Caco-2 (cell line): ENCODE data around the gene CHST7. TPM values are rescaled to one million over a fixed set of nuclear protein-coding genes. Genes with fewer than 3 reads are reported as not detected.
"Not testable (repeated sequence)": the region's sequence is repeated elsewhere in the genome, so short reads cannot be mapped to it uniquely, and the experiment has no call there.

Source experiments
- BruUV-seq: library from RNA; stranded (reverse); fragments of 400-500 nt; replicated peaks from 2 replicates; lab custom pipeline; 2021; lab: Mats Ljungman, UMichigan
- CTCF ChIA-PET: fragments of 300-600 bp; sonication (Branson Sonifier 250); formaldehyde crosslinking; loops from one replicate; lab custom pipeline; 2022; ENCODE audit warnings: antibody characterized with exemption; lab: Charles Lee
- POLR2A ChIA-PET: fragments of 300-600 bp; sonication (Branson Sonifier 250); formaldehyde crosslinking; loops from one replicate; lab custom pipeline; 2022; ENCODE audit warnings: antibody characterized with exemption; lab: Charles Lee
- DNase-seq, 2 experiments: peaks; one replicate each; pipeline versions ENCODE4 v3.0.0 to v3.0.0-alpha.2; 2020 to 2022
- H3K27me3 ChIP-seq: replicated peaks from 2 replicates; pipeline ENCODE4 v1.6.0; 2011; ENCODE audit warnings: low read length; ENCODE audit not compliant: control insufficient read depth, insufficient read depth
- H3K36me3 ChIP-seq: 2 replicates; pipeline ENCODE4 v1.5.1; 2011; ENCODE audit warnings: low read length; ENCODE audit not compliant: control insufficient read depth, insufficient read depth
- H3K4me1 ChIP-seq: fragments of 250-450 bp; sonication (Bioruptor Pico); 2 replicates; pipeline ENCODE4 v1.5.1; 2020; ENCODE audit warnings: mild to moderate bottlenecking
- H3K4me3 ChIP-seq: 2 replicates; pipeline ENCODE4 v1.5.1; 2011; ENCODE audit warnings: low read depth, mild to moderate bottlenecking, control low read depth, low read length
- H3K9me3 ChIP-seq: fragments of 250-450 bp; sonication (Bioruptor Pico); 2 replicates; pipeline ENCODE4 v1.5.1; 2020; ENCODE audit warnings: mild to moderate bottlenecking, moderate library complexity
- H3K27ac Mint-ChIP-seq: one replicate; pipeline ENCODE4 v1.8.0; 2022; ENCODE audit warnings: mixed read lengths; ENCODE audit not compliant: unreplicated experiment
- H3K27me3 Mint-ChIP-seq: one replicate; pipeline ENCODE4 v1.8.0; 2022; ENCODE audit warnings: mixed read lengths; ENCODE audit not compliant: insufficient read depth, unreplicated experiment
- H3K36me3 Mint-ChIP-seq: one replicate; pipeline ENCODE4 v1.8.0; 2022; ENCODE audit warnings: mild to moderate bottlenecking, mixed read lengths; ENCODE audit not compliant: insufficient read depth, unreplicated experiment
- H3K4me1 Mint-ChIP-seq: one replicate; pipeline ENCODE4 v1.8.0; 2022; ENCODE audit warnings: low read depth, mixed read lengths; ENCODE audit not compliant: unreplicated experiment
- H3K4me3 Mint-ChIP-seq: one replicate; pipeline ENCODE4 v1.8.0; 2022; ENCODE audit warnings: mild to moderate bottlenecking, moderate library complexity, mixed read lengths; ENCODE audit not compliant: unreplicated experiment
- H3K9me3 Mint-ChIP-seq: one replicate; pipeline ENCODE4 v1.8.0; 2022; ENCODE audit warnings: mixed read lengths; ENCODE audit not compliant: unreplicated experiment
- intact Hi-C: fragments of 100-400 bp; cut with micrococcal nuclease; formaldehyde crosslinking; loops from one replicate; pipeline ENCODE4 v1.10.0; 2022; ENCODE audit not compliant: unreplicated experiment
- total RNA-seq: library from RNA; stranded (reverse); gene quantifications from 2 replicates; pipeline ENCODE4 v1.2.3, GENCODE V29; 2022
- TF ChIP-seq, protein P1 (sequence below), 2 experiments: fragments of 200-600 bp in 1 of 2; IDR thresholded peaks; 1 replicate in 1 of 2; 2 replicates in 1 of 2; pipeline versions ENCODE4 v1.5.1 to v1.8.0; 2011 to 2022; ENCODE audit warnings: antibody characterized with exemption in 1 of 2, control low read depth in 1 of 2, inconsistent platforms in 1 of 2, low read depth in 1 of 2, low read length in 1 of 2, mild to moderate bottlenecking in 1 of 2, moderate library complexity in 1 of 2; ENCODE audit not compliant: insufficient read depth in 1 of 2, severe bottlenecking in 1 of 2, unreplicated experiment in 1 of 2

CHST7 gene
- total RNA-seq, 1 experiment from 2014 or later = 2.4 TPM

DNA sequence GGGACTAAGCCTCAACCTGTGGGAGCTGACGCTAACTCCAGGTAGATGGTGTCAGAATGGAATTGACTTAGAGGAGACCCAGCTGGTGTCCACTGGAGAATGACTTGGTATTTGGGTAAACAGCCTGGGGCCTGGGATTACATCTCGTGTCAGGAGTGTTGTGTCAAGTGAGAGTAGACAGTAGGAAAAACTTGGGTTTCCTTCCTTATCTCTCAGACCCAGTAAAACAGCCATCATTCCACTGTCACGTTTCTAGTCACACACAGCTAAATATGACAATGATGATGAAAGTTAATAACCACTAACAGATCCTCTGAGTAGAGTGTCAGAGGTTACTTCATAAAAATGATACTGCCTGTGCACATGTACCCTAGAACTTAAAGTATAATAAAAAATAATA is 42.1 kb upstream of the CHST7 start:
- CTCF ChIA-PET = no interaction called here
- DNase-seq = no peak
- Histone ChIP-seq H3K36me3 (no peaks in the 10 kb centered on the region), H3K4me1 (no peaks in the 10 kb centered on the region), H3K9me3 (no peaks in the 10 kb centered on the region), H3K27me3 (no peaks in the 10 kb centered on the region), H3K4me3 (no peak overlapping the region)
- no peaks in the 10 kb centered on the region for H3K9me3 Mint-ChIP-seq
- no TSS peak for BruUV-seq
- no peaks in the 10 kb centered on the region for H3K36me3 Mint-ChIP-seq
- H3K4me1 Mint-ChIP-seq = no peaks in the 10 kb centered on the region
- H3K27me3 Mint-ChIP-seq = no peaks in the 10 kb centered on the region
- intact Hi-C loops = no loop called here
- H3K27ac Mint-ChIP-seq = no peak overlapping the region
- TF ChIP-seq, protein P1, sequence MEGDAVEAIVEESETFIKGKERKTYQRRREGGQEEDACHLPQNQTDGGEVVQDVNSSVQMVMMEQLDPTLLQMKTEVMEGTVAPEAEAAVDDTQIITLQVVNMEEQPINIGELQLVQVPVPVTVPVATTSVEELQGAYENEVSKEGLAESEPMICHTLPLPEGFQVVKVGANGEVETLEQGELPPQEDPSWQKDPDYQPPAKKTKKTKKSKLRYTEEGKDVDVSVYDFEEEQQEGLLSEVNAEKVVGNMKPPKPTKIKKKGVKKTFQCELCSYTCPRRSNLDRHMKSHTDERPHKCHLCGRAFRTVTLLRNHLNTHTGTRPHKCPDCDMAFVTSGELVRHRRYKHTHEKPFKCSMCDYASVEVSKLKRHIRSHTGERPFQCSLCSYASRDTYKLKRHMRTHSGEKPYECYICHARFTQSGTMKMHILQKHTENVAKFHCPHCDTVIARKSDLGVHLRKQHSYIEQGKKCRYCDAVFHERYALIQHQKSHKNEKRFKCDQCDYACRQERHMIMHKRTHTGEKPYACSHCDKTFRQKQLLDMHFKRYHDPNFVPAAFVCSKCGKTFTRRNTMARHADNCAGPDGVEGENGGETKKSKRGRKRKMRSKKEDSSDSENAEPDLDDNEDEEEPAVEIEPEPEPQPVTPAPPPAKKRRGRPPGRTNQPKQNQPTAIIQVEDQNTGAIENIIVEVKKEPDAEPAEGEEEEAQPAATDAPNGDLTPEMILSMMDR (IDR thresholded peaks at IDR 0.05; ENCODE audit: insufficient read depth in 1 of 2, low read depth in 1 of 2, low read length in 1 of 2, severe bottlenecking in 1 of 2, unreplicated experiment in 1 of 2) = no peak
- H3K4me3 Mint-ChIP-seq = no peak overlapping the region
- POLR2A ChIA-PET = no interaction called here

DNA sequence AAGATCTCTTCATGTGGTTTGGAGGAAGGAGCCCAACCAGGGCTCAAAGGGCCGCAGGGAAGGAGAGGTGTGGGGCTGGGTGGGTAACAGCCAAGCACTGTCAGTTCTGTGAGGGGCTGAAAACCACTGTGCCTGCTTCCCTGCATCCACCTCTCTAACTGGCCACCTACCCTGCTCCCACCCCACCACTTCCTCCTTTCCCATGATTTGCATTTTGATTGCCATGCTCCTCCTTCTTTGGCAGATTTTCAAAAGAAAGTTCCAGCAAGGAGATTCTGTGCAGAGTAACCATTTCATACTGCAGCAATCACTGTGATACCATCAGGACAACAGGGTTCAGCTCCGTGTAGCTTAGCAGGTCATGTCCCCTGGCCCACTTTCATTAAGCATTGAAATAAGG is 30.1 kb upstream of the CHST7 start:
- no peaks in the 10 kb centered on the region for H3K9me3 ChIP-seq

DNA sequence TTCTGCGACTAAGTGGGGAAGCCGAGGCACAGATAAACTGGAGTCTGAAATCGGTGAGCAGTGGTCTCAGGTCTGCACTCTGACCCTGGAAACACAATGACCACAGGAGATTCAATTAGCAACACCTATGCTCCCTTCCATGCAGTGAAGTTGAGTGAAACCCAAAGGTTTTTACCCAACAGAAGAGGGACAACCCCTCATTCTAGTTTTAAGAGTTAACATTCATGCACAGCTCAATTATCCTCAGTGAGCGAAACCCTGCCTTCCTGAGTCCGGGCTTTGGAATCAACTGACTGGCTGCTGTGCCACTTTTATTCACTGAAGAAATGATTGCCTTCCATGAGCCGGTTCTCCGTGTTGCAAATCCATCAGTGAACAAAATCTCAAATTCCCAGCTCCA is 29.0 kb upstream of the CHST7 start:
- H3K9me3 Mint-ChIP-seq, H3K27me3 ChIP-seq, CTCF ChIA-PET, DNase-seq, H3K36me3 ChIP-seq, POLR2A ChIA-PET, H3K27me3 Mint-ChIP-seq, intact Hi-C loops, H3K4me1 ChIP-seq, H3K4me1 Mint-ChIP-seq, H3K9me3 ChIP-seq: not testable (repeated sequence)
- peak overlapping the region; percentile 90 for H3K27ac Mint-ChIP-seq
- peaks cover 17% of the 10 kb centered on the region for H3K36me3 Mint-ChIP-seq
- peak overlapping the region; percentile 72 for H3K4me3 ChIP-seq
- peak overlapping the region; percentile 96 for H3K4me3 Mint-ChIP-seq
- BruUV-seq = TSS peak; percentile 71

More for the DNA sequence above, 30.1 kb upstream of the CHST7 start:
- Mint-ChIP-seq H3K27ac (no peak overlapping the region), H3K36me3 (peaks cover 10% of the 10 kb centered on the region), H3K9me3 (no peaks in the 10 kb centered on the region), H3K27me3 (no peaks in the 10 kb centered on the region), H3K4me3 (no peak overlapping the region), H3K4me1 (no peaks in the 10 kb centered on the region)
- TF ChIP-seq, protein P1 (IDR thresholded peaks at IDR 0.05; ENCODE audit: insufficient read depth in 1 of 2, low read depth in 1 of 2, low read length in 1 of 2, severe bottlenecking in 1 of 2, unreplicated experiment in 1 of 2) = no peak
- Histone ChIP-seq H3K4me1 (no peaks in the 10 kb centered on the region), H3K27me3 (no peaks in the 10 kb centered on the region), H3K4me3 (no peak overlapping the region), H3K36me3 (no peaks in the 10 kb centered on the region)
- BruUV-seq = no TSS peak
- DNase-seq = no peak
- CTCF ChIA-PET = no interaction called here
- intact Hi-C loops = no loop called here
- POLR2A ChIA-PET = no interaction called here
